Fibroblast of mammary gland (primary cell): ENCODE data around the gene CRAMP1.

Source experiments
- DNase-seq: peaks from one replicate; pipeline ENCODE4 v3.0.0-alpha.2; 2010; ENCODE audit warnings: low read depth
- H3K4me3 ChIP-seq: 2 replicates; pipeline ENCODE4 v1.5.1; 2011; ENCODE audit warnings: low read depth, mild to moderate bottlenecking, low read length, moderate library complexity; ENCODE audit not compliant: control insufficient read depth
- CTCF ChIP-seq: conservative IDR thresholded peaks from 2 replicates; pipeline ENCODE4 v1.5.1; 2011; ENCODE audit warnings: low read depth, low read length, inconsistent platforms; ENCODE audit not compliant: control insufficient read depth, insufficient read depth

CRAMP1 gene

GRCh38 chr16:1643521-1643920 is 31.4 kb downstream of the CRAMP1 start:
- no peak for DNase-seq
- no peak overlapping the region for H3K4me3 ChIP-seq
- no peak for TF ChIP-seq CTCF

GRCh38 chr16:1645914-1646525 is 33.9 kb downstream of the CRAMP1 start:
- no peak for TF ChIP-seq CTCF
- H3K4me3 ChIP-seq = no peak overlapping the region
- peak; percentile 60 for DNase-seq

GRCh38 chr16:1647856-1648255 is 35.7 kb downstream of the CRAMP1 start:
- TF ChIP-seq CTCF = no peak
- no peak for DNase-seq

GRCh38 chr16:1650131-1650530 is 38.0 kb downstream of the CRAMP1 start:
- H3K4me3 ChIP-seq = no peak overlapping the region
- DNase-seq = peak; percentile 48
- no peak for TF ChIP-seq CTCF

More at GRCh38 chr16:1647856-1648255, 35.7 kb downstream of the CRAMP1 start:
- H3K4me3 ChIP-seq = no peak overlapping the region

GRCh38 chr16:1651094-1651973 is 39.2 kb downstream of the CRAMP1 start:
- peak; percentile 5 for DNase-seq
- no peak for TF ChIP-seq CTCF
- H3K4me3 ChIP-seq = no peak overlapping the region

GRCh38 chr16:1651974-1652312 is 39.8 kb downstream of the CRAMP1 start:
- H3K4me3 ChIP-seq = no peak overlapping the region
- no peak for TF ChIP-seq CTCF
- DNase-seq = no peak
